ENCODE data around the gene CAPN15.
"Not testable (repeated sequence)": the region's sequence is repeated elsewhere in the genome, so short reads cannot be mapped to it uniquely, and the experiment has no call there.

Gene CAPN15

GRCh38 chr16:527015-527903 is at the start of gene CAPN15:
Gene CAPN15 (plus strand): TSS chr16:527712. CDS start chr16:546839, 19,127 bp downstream.
- DNase-seq (ENCODE audit: low spot score) = peak; percentile 87

GRCh38 chr16:478287-478686 is 49.2 kb upstream of the CAPN15 start:
- not testable (repeated sequence) for DNase-seq (ENCODE audit: low spot score)

GRCh38 chr16:482468-483185 is 44.9 kb upstream of the CAPN15 start:
- DNase-seq (ENCODE audit: low spot score) = no peak

GRCh38 chr16:483341-484075 is 44.0 kb upstream of the CAPN15 start:
- no peak for DNase-seq (ENCODE audit: low spot score)

- DNase-seq (ENCODE audit: low spot score) = no peak
Observed at GRCh38 chr16:489606-490005, 37.9 kb upstream of the CAPN15 start.

GRCh38 chr16:490768-491167 is 36.7 kb upstream of the CAPN15 start:
- DNase-seq (ENCODE audit: low spot score) = no peak

GRCh38 chr16:491220-491919 is 36.1 kb upstream of the CAPN15 start:
- DNase-seq (ENCODE audit: low spot score) = no peak

- DNase-seq (ENCODE audit: low spot score) = no peak
Observed at GRCh38 chr16:492211-492875, 35.2 kb upstream of the CAPN15 start.

- DNase-seq (ENCODE audit: low spot score) = not testable (repeated sequence)
Observed at GRCh38 chr16:494676-495075, 32.8 kb upstream of the CAPN15 start.

- peak; percentile 72 for DNase-seq (ENCODE audit: low spot score)
Observed at GRCh38 chr16:495127-495748, 32.3 kb upstream of the CAPN15 start.

GRCh38 chr16:496097-496886 is 31.2 kb upstream of the CAPN15 start:
- no peak for DNase-seq (ENCODE audit: low spot score)

- DNase-seq (ENCODE audit: low spot score) = no peak
Observed at GRCh38 chr16:497258-497657, 30.3 kb upstream of the CAPN15 start.

- no peak for DNase-seq (ENCODE audit: low spot score)
Observed at GRCh38 chr16:499924-500323, 27.6 kb upstream of the CAPN15 start.

GRCh38 chr16:500709-501108 is 26.8 kb upstream of the CAPN15 start:
- DNase-seq (ENCODE audit: low spot score) = no peak

- no peak for DNase-seq (ENCODE audit: low spot score)
Observed at GRCh38 chr16:502179-502943, 25.2 kb upstream of the CAPN15 start.

GRCh38 chr16:503150-504071 is 24.1 kb upstream of the CAPN15 start:
- DNase-seq (ENCODE audit: low spot score) = no peak

GRCh38 chr16:505479-506245 is 21.9 kb upstream of the CAPN15 start:
- no peak for DNase-seq (ENCODE audit: low spot score)

- no peak for DNase-seq (ENCODE audit: low spot score)
Observed at GRCh38 chr16:506246-506546, 21.3 kb upstream of the CAPN15 start.

All from NAMALWA (cell line).